GM23248 (cell line): ENCODE measurements around the gene ARSG. TPM values are rescaled to one million over a fixed set of nuclear protein-coding genes. Genes with fewer than 3 reads are reported as not detected.

Experiments used
- DNase-seq: peaks from one replicate; pipeline ENCODE4 v3.0.0-alpha.2; 2015
- H2AFZ ChIP-seq: fragments of 200-600 bp; sonication (generic); 2 replicates; pipeline ENCODE4 v1.6.1; 2016; ENCODE audit warnings: antibody characterized with exemption
- H3F3A ChIP-seq: fragments of 200-600 bp; sonication (generic); 2 replicates; pipeline ENCODE4 v1.6.1; 2016; ENCODE audit warnings: mild to moderate bottlenecking, antibody characterized with exemption, mixed run types; ENCODE audit not compliant: insufficient read depth
- H3K27ac ChIP-seq: fragments of 200-600 bp; sonication (generic); 2 replicates; pipeline ENCODE4 v1.5.1; 2016; ENCODE audit warnings: mild to moderate bottlenecking
- H3K27me3 ChIP-seq: fragments of 200-600 bp; sonication (generic); replicated peaks from 2 replicates; pipeline ENCODE4 v1.6.1; 2016; ENCODE audit warnings: mild to moderate bottlenecking; ENCODE audit not compliant: insufficient read depth
- H3K36me3 ChIP-seq: fragments of 200-600 bp; sonication (generic); 2 replicates; pipeline ENCODE4 v1.6.1; 2016; ENCODE audit warnings: low read depth, mild to moderate bottlenecking
- H3K4me1 ChIP-seq: fragments of 200-600 bp; sonication (generic); 2 replicates; pipeline ENCODE4 v1.6.1; 2016; ENCODE audit warnings: mild to moderate bottlenecking; ENCODE audit not compliant: insufficient read depth
- H3K4me2 ChIP-seq: fragments of 200-600 bp; sonication (generic); one replicate; pipeline ENCODE4 v1.6.1; 2016; ENCODE audit warnings: mild to moderate bottlenecking; ENCODE audit not compliant: unreplicated experiment
- H3K4me3 ChIP-seq: fragments of 200-600 bp; sonication (generic); 2 replicates; pipeline ENCODE4 v1.5.1; 2016; ENCODE audit warnings: mild to moderate bottlenecking
- H3K79me2 ChIP-seq: fragments of 200-600 bp; sonication (generic); 2 replicates; pipeline ENCODE4 v1.6.1; 2016; ENCODE audit warnings: mild to moderate bottlenecking; ENCODE audit not compliant: insufficient read depth
- H3K9ac ChIP-seq: fragments of 200-600 bp; sonication (generic); 2 replicates; pipeline ENCODE4 v1.6.1; 2016; ENCODE audit warnings: mild to moderate bottlenecking
- H3K9me2 ChIP-seq: fragments of 200-600 bp; sonication (generic); 2 replicates; pipeline ENCODE4 v1.6.1; 2016; ENCODE audit warnings: mixed run types, mild to moderate bottlenecking, moderate library complexity; ENCODE audit not compliant: insufficient read depth
- H3K9me3 ChIP-seq: fragments of 200-600 bp; sonication (generic); one replicate; pipeline ENCODE4 v1.6.1; 2017; ENCODE audit warnings: low read depth
- H4K20me1 ChIP-seq: fragments of 200-600 bp; sonication (generic); 2 replicates; pipeline ENCODE4 v1.6.0; 2016; ENCODE audit not compliant: insufficient read depth
- EZH2 ChIP-seq: fragments of 200-600 bp; sonication (generic); IDR thresholded peaks from 2 replicates; pipeline ENCODE4 v1.6.1; 2018; ENCODE audit warnings: antibody characterized with exemption, mild to moderate bottlenecking; ENCODE audit not compliant: insufficient read depth, poor library complexity, severe bottlenecking
- EZH2phosphoT487 ChIP-seq: fragments of 200-600 bp; sonication (generic); IDR thresholded peaks from 2 replicates; pipeline ENCODE4 v1.6.1; 2018; ENCODE audit warnings: antibody characterized with exemption, moderate library complexity, mild to moderate bottlenecking, low read depth; ENCODE audit not compliant: insufficient read depth
- WGBS, 2 experiments: methylation state at CpG; one replicate each; pipeline ENCODE4 v1.1.6; 2015 to 2017; ENCODE audit warnings: low lambda C conversion rate in 2 of 2, low coverage in 1 of 2; ENCODE audit errors: missing lambda C conversion rate in 2 of 2; 5-methylcytosine and 5-hydroxymethylcytosine counted together
- in situ Hi-C: fragments of 300-500 bp; cut with MboI; formaldehyde crosslinking; loops from 2 replicates; pipeline ENCODE4 v1.15.0; 2020
- polyA plus RNA-seq: library from polyadenylated mRNA; unstranded; fragments of >200 nt; fragmentation: Nextera tagmentation; extraction: Ambion mirVana; gene quantifications from 2 replicates; pipeline ENCODE4 v1.2.1, GENCODE V29; 2016
- total RNA-seq: library from RNA; depleted of rRNA; stranded (reverse); fragments of >200 nt; shearing (Covaris generic); gene quantifications from 2 replicates; pipeline ENCODE4 v1.2.3, GENCODE V29; 2014

ARSG gene
- total and polyA plus RNA-seq, 2 experiments from 2014 or later = 2.8 to 5.6 TPM

DNA sequence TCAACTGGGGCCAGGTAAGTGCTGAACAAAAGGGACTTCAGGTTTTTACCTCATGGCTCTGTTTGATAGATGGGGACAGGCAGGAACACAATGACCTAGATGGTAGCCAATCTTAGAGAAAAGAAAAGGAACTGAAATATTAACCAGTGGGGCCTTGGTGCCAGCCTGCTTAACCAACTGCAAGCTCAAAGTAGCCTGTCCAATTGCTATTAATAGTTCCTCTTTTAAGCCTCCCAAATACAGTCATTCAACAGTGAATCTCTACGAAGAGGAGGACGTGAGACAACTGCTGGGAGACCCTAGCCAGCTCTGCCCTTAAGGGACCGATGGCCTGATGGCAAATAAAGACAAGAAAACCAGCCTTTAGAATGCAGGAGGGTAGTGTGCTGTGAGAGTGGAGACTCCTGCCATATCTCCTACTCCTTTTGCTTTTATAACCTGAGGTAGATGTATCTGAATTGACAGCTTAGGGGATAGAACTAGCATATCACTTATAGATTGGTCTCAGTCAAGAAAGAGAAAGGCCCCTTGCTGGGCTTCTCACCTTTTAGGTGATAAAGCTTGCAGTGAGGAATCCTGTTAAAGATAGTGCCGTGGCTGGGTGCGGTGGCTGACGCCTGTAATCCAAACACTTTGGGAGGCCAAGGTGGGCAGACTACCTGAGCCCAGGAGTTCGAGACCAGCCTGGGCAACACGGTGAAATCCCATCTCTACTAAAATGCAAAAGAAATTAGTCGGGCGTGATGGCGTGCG is 28.3 kb downstream of the ARSG start:
- DNase-seq = no peak
- Histone ChIP-seq H3K27me3 (no peaks in the 10 kb centered on the region), H2AFZ (no peak overlapping the region), H3K4me2 (no peak overlapping the region), H3K9me3 (no peaks in the 10 kb centered on the region), H3K4me3 (no peak overlapping the region), H3K4me1 (0 out of 2 replicates have a peak, but pooled peaks cover 4% of the 10 kb centered on the region), H3K36me3 (no peaks in the 10 kb centered on the region), H3K9me2 (no peaks in the 10 kb centered on the region), H3K9ac (no peak overlapping the region), H3F3A (0 out of 2 replicates have a peak, but pooled peaks cover 4% of the 10 kb centered on the region), H3K79me2 (no peaks in the 10 kb centered on the region), H4K20me1 (no peaks in the 10 kb centered on the region), H3K27ac (no peak overlapping the region)
- in situ Hi-C loops = no loop called here
- WGBS, 2 experiments = 91 to 93% methylated on average over 12 of the region's 12 CpGs
- TF ChIP-seq EZH2 (no peak), EZH2phosphoT487 (no peak)

DNA sequence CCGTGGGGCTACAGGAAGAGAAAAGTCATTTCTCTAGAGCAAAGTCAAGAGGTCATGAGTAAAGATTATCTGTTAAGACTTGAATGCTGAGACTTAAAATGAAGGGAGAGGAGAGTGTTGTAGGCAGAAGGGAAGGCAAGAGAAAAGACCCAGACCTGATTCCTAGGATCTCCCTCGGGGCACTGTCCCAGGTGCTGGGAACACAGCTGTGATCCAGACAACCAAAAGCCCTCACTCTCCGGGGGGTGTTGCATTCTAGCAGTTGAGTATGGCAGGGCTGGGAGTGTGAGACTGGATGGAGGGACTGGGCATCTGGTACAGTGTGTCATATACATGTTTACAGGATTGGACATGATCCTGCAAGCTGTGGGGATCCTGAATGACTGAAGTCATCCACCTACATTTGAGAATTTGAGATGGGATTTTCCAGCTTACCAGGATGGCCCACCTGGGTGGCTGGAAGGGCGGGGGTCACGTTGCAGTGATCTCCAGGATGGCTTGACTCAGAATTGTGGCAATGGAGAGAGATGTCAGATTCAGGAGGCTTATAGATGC is 29.1 kb downstream of the ARSG start:
- Histone ChIP-seq H3K4me3 (no peak overlapping the region), H3K4me1 (0 out of 2 replicates have a peak, but pooled peaks cover 4% of the 10 kb centered on the region), H3F3A (0 out of 2 replicates have a peak, but pooled peaks cover 4% of the 10 kb centered on the region), H3K9me2 (no peaks in the 10 kb centered on the region), H3K36me3 (no peaks in the 10 kb centered on the region), H3K27ac (no peak overlapping the region), H3K4me2 (no peak overlapping the region), H3K79me2 (no peaks in the 10 kb centered on the region), H3K9me3 (no peaks in the 10 kb centered on the region), H3K9ac (no peak overlapping the region), H2AFZ (no peak overlapping the region), H4K20me1 (no peaks in the 10 kb centered on the region), H3K27me3 (no peaks in the 10 kb centered on the region)
- WGBS, 2 experiments = 38 to 50% methylated on average over 5 of the region's 5 CpGs
- peak; percentile 8 for DNase-seq
- in situ Hi-C loops = no loop called here
- TF ChIP-seq EZH2phosphoT487 = no peak
- TF ChIP-seq EZH2 = no peak

DNA sequence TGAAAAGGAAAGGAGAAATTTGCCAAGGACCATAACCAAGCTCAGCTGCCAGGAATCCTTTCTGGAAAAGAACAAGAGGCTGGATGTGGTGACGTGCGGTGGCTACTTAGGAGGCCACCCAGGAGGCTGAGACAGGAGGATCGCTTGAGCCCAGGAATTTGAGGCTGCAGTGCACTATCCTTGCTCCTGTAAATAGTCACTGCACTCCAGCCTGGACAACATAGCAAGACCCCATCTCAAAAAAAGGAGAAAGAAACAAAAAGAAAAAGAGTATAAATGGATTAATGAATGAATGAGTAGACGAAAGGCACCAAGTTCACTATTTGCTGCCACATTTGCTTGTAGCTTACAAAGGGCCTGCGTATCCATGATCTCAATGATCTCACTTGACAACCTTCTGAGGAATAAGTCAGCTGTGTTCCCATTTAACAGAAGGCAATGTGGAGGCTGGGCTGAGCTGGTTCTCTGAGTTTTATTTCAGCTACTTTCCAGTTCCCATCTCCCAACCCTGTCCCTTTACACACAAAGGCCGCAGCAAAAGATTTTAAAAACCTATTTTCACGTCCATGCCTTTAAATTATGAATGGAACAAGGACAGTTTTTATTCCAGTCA is 29.8 kb downstream of the ARSG start:
- Histone ChIP-seq H3K79me2 (no peaks in the 10 kb centered on the region), H4K20me1 (no peaks in the 10 kb centered on the region), H3K27me3 (no peaks in the 10 kb centered on the region), H3K4me2 (no peak overlapping the region), H3K36me3 (no peaks in the 10 kb centered on the region), H3K9ac (no peak overlapping the region), H3K4me1 (0 out of 2 replicates have a peak, but pooled peaks cover 4% of the 10 kb centered on the region), H3K9me3 (no peaks in the 10 kb centered on the region), H3K9me2 (no peaks in the 10 kb centered on the region), H3K4me3 (no peak overlapping the region), H3F3A (0 out of 2 replicates have a peak, but pooled peaks cover 4% of the 10 kb centered on the region), H2AFZ (no peak overlapping the region), H3K27ac (no peak overlapping the region)
- in situ Hi-C loops = no loop called here
- WGBS, 2 experiments = 90 to 91% methylated on average over 7 of the region's 7 CpGs
- DNase-seq = no peak
- no peak for TF ChIP-seq EZH2phosphoT487
- TF ChIP-seq EZH2 = no peak

DNA sequence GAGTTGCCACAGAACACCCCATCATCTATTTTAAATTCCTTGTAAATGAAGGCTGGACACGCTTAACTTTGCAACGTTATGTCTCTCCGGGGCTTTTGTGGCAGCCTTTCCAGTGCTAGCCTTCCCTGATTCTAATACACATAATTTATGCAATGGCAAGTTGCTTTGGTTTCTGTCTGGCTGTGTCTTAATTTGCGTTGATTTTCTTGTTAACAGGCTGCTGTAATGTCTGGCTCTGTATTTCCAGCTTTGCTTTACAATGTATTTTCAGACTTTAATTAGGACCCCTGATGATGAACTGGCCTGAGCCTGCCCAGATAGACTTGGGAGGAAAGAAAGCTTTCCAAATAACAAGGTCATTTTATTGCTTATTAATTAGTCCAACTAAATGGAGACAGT is 30.3 kb downstream of the ARSG start:
- H3K9ac ChIP-seq = no peak overlapping the region
- H2AFZ ChIP-seq = no peak overlapping the region
- no peak overlapping the region for H3K4me3 ChIP-seq
- H3K9me2 ChIP-seq = no peaks in the 10 kb centered on the region
- no peak overlapping the region for H3K27ac ChIP-seq
- no peak for TF ChIP-seq EZH2phosphoT487
- TF ChIP-seq EZH2 = no peak
- no peaks in the 10 kb centered on the region for H4K20me1 ChIP-seq
- in situ Hi-C loops = no loop called here
- H3K27me3 ChIP-seq = no peaks in the 10 kb centered on the region
- H3K79me2 ChIP-seq = no peaks in the 10 kb centered on the region
- no peaks in the 10 kb centered on the region for H3K9me3 ChIP-seq
- no peak overlapping the region for H3K4me2 ChIP-seq
- 0 out of 2 replicates have a peak, but pooled peaks cover 4% of the 10 kb centered on the region for H3F3A ChIP-seq
- H3K4me1 ChIP-seq = 0 out of 2 replicates have a peak, but pooled peaks cover 4% of the 10 kb centered on the region
- H3K36me3 ChIP-seq = no peaks in the 10 kb centered on the region
- 81 to 86% methylated on average over 4 of the region's 4 CpGs for WGBS, 2 experiments
- no peak for DNase-seq
